ENCODE data around the gene PXN. TPM values are rescaled to one million over a fixed set of nuclear protein-coding genes. Genes with fewer than 3 reads are reported as not detected.
A peak's percentile ranks its signal among the peaks of the same experiment; 100 is the strongest.

The PXN gene
- total and polyA plus RNA-seq, 2 experiments from 2014 or later: 38.4 to 76.0 TPM

DNA sequence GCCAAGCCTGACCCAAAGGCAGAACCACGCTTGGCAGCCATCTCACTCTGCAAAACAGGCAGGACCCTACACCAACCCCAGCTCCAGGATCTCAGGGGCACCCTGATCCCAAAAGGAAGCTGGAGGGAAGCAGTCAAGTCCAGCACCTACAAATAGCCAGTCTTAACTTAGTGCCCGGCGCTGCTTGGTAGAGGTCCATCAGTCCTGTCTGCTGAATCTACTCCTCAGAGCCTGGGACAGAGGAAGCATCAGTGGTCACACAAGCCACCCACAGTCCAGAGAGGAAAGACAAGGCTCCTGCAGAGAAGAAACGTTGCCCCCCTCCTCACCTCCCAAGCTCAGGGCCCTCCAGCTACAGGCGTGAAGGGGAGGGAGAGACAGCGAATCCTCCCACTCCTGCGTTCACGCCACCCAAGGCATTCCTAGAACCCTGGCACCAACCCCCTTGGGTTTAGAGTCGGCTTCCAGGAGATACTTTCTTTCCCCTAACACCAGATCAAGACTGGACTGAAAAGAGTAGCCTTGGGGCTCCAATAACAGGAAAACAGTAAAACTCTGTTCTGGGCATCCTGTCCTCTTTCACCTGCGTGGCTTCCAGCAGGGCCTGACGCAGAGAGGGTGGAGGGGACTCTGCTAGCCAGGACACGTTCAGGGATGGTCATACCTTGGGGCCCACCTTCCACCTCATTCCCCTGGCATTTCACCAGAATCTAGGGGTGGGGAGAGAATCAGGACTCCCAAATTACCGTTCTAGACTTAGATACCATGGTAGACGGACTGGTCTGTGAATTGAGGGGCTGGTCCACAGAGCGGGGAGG is 1.2 kb downstream of the PXN start:
- Histone ChIP-seq H3K27ac (ENCODE audit: low read depth) (no peak overlapping the region), H4K20me1 (replicated peaks; ENCODE audit: insufficient read depth) (peaks cover 22% of the 10 kb centered on the region), H3K79me2 (replicated peaks; ENCODE audit: insufficient read depth) (peaks cover 58% of the 10 kb centered on the region)

More for the DNA sequence above, 1.2 kb downstream of the PXN start:
- peak; percentile 13 for ATAC-seq
- no peak for TF ChIP-seq ZNF114 (CRISPR knock-in tag; IDR thresholded peaks at IDR 0.05)
- no peak for TF ChIP-seq STAT1 (IDR thresholded peaks at IDR 0.05; ENCODE audit: unreplicated experiment)
- TF ChIP-seq, protein P1, sequence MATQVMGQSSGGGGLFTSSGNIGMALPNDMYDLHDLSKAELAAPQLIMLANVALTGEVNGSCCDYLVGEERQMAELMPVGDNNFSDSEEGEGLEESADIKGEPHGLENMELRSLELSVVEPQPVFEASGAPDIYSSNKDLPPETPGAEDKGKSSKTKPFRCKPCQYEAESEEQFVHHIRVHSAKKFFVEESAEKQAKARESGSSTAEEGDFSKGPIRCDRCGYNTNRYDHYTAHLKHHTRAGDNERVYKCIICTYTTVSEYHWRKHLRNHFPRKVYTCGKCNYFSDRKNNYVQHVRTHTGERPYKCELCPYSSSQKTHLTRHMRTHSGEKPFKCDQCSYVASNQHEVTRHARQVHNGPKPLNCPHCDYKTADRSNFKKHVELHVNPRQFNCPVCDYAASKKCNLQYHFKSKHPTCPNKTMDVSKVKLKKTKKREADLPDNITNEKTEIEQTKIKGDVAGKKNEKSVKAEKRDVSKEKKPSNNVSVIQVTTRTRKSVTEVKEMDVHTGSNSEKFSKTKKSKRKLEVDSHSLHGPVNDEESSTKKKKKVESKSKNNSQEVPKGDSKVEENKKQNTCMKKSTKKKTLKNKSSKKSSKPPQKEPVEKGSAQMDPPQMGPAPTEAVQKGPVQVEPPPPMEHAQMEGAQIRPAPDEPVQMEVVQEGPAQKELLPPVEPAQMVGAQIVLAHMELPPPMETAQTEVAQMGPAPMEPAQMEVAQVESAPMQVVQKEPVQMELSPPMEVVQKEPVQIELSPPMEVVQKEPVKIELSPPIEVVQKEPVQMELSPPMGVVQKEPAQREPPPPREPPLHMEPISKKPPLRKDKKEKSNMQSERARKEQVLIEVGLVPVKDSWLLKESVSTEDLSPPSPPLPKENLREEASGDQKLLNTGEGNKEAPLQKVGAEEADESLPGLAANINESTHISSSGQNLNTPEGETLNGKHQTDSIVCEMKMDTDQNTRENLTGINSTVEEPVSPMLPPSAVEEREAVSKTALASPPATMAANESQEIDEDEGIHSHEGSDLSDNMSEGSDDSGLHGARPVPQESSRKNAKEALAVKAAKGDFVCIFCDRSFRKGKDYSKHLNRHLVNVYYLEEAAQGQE (IDR thresholded peaks at IDR 0.05; ENCODE audit: unreplicated experiment): no peak
- TF ChIP-seq, protein P2, sequence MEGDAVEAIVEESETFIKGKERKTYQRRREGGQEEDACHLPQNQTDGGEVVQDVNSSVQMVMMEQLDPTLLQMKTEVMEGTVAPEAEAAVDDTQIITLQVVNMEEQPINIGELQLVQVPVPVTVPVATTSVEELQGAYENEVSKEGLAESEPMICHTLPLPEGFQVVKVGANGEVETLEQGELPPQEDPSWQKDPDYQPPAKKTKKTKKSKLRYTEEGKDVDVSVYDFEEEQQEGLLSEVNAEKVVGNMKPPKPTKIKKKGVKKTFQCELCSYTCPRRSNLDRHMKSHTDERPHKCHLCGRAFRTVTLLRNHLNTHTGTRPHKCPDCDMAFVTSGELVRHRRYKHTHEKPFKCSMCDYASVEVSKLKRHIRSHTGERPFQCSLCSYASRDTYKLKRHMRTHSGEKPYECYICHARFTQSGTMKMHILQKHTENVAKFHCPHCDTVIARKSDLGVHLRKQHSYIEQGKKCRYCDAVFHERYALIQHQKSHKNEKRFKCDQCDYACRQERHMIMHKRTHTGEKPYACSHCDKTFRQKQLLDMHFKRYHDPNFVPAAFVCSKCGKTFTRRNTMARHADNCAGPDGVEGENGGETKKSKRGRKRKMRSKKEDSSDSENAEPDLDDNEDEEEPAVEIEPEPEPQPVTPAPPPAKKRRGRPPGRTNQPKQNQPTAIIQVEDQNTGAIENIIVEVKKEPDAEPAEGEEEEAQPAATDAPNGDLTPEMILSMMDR (conservative IDR thresholded peaks at IDR 0.05; ENCODE audit: low read depth in 2 of 2): no peak
- TF ChIP-seq ZNF331 (CRISPR knock-in tag; IDR thresholded peaks at IDR 0.05; ENCODE audit: low read depth): no peak
- no peak for TF ChIP-seq POLR2AphosphoS5 (IDR thresholded peaks at IDR 0.05; ENCODE audit: low read depth)
- no peak for TF ChIP-seq JUNB (IDR thresholded peaks at IDR 0.05; ENCODE audit: unreplicated experiment)
- TF ChIP-seq CREB1 (CRISPR knock-in tag; IDR thresholded peaks at IDR 0.05; ENCODE audit: low read depth): no peak
- TF ChIP-seq EZH2 (IDR thresholded peaks at IDR 0.05; ENCODE audit: low read depth, unreplicated experiment): no peak
- TF ChIP-seq, protein P3, sequence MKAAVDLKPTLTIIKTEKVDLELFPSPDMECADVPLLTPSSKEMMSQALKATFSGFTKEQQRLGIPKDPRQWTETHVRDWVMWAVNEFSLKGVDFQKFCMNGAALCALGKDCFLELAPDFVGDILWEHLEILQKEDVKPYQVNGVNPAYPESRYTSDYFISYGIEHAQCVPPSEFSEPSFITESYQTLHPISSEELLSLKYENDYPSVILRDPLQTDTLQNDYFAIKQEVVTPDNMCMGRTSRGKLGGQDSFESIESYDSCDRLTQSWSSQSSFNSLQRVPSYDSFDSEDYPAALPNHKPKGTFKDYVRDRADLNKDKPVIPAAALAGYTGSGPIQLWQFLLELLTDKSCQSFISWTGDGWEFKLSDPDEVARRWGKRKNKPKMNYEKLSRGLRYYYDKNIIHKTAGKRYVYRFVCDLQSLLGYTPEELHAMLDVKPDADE (IDR thresholded peaks at IDR 0.05): no peak
- no peak for TF ChIP-seq NANOG (IDR thresholded peaks at IDR 0.05; ENCODE audit: borderline replicate concordance)
- TF ChIP-seq EZH2phosphoT487 (IDR thresholded peaks at IDR 0.05; ENCODE audit: unreplicated experiment): no peak
- TF ChIP-seq, protein P4, sequence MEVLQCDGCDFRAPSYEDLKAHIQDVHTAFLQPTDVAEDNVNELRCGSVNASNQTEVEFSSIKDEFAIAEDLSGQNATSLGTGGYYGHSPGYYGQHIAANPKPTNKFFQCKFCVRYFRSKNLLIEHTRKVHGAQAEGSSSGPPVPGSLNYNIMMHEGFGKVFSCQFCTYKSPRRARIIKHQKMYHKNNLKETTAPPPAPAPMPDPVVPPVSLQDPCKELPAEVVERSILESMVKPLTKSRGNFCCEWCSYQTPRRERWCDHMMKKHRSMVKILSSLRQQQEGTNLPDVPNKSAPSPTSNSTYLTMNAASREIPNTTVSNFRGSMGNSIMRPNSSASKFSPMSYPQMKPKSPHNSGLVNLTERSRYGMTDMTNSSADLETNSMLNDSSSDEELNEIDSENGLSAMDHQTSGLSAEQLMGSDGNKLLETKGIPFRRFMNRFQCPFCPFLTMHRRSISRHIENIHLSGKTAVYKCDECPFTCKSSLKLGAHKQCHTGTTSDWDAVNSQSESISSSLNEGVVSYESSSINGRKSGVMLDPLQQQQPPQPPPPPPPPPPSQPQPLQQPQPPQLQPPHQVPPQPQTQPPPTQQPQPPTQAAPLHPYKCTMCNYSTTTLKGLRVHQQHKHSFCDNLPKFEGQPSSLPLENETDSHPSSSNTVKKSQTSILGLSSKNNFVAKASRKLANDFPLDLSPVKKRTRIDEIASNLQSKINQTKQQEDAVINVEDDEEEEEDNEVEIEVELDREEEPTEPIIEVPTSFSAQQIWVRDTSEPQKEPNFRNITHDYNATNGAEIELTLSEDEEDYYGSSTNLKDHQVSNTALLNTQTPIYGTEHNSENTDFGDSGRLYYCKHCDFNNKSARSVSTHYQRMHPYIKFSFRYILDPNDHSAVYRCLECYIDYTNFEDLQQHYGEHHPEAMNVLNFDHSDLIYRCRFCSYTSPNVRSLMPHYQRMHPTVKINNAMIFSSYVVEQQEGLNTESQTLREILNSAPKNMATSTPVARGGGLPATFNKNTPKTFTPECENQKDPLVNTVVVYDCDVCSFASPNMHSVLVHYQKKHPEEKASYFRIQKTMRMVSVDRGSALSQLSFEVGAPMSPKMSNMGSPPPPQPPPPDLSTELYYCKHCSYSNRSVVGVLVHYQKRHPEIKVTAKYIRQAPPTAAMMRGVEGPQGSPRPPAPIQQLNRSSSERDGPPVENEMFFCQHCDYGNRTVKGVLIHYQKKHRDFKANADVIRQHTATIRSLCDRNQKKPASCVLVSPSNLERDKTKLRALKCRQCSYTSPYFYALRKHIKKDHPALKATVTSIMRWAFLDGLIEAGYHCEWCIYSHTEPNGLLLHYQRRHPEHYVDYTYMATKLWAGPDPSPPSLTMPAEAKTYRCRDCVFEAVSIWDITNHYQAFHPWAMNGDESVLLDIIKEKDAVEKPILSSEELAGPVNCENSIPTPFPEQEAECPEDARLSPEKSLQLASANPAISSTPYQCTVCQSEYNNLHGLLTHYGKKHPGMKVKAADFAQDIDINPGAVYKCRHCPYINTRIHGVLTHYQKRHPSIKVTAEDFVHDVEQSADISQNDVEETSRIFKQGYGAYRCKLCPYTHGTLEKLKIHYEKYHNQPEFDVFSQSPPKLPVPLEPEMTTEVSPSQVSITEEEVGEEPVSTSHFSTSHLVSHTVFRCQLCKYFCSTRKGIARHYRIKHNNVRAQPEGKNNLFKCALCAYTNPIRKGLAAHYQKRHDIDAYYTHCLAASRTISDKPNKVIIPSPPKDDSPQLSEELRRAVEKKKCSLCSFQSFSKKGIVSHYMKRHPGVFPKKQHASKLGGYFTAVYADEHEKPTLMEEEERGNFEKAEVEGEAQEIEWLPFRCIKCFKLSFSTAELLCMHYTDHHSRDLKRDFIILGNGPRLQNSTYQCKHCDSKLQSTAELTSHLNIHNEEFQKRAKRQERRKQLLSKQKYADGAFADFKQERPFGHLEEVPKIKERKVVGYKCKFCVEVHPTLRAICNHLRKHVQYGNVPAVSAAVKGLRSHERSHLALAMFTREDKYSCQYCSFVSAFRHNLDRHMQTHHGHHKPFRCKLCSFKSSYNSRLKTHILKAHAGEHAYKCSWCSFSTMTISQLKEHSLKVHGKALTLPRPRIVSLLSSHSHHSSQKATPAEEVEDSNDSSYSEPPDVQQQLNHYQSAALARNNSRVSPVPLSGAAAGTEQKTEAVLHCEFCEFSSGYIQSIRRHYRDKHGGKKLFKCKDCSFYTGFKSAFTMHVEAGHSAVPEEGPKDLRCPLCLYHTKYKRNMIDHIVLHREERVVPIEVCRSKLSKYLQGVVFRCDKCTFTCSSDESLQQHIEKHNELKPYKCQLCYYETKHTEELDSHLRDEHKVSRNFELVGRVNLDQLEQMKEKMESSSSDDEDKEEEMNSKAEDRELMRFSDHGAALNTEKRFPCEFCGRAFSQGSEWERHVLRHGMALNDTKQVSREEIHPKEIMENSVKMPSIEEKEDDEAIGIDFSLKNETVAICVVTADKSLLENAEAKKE (CRISPR knock-in tag; IDR thresholded peaks at IDR 0.05): no peak
- Histone ChIP-seq H3K4me2 (peak overlapping the region; percentile 94), H3F3A (replicated peaks; ENCODE audit: low read depth) (peaks cover 22% of the 10 kb centered on the region), H3K9me2 (ENCODE audit: insufficient read depth) (no peaks in the 10 kb centered on the region), H3K27me3 (ENCODE audit: insufficient read depth) (no peaks in the 10 kb centered on the region), H2AFZ (no peak overlapping the region), H3K36me3 (ENCODE audit: insufficient read depth) (no peaks in the 10 kb centered on the region), H3K4me3 (peak overlapping the region; percentile 87), H3K4me1 (ENCODE audit: insufficient read depth) (peaks cover 35% of the 10 kb centered on the region)
- no peaks in the 10 kb centered on the region for H3K9me3 Mint-ChIP-seq
- DNase-seq (ENCODE audit: low spot score): no peak
- H3K4me3 Mint-ChIP-seq: peak overlapping the region; percentile 82
- H3K27ac Mint-ChIP-seq: peak overlapping the region; percentile 55
- peaks cover 2% of the 10 kb centered on the region; the same call in 1 of the 3 replicates for H3K36me3 Mint-ChIP-seq (ENCODE audit: low read depth)
- H3K4me1 Mint-ChIP-seq: peaks cover 51% of the 10 kb centered on the region
- H3K27me3 Mint-ChIP-seq (ENCODE audit: insufficient read depth, low read depth, poor library complexity): peaks cover 8% of the 10 kb centered on the region

Measured in GM23338 (cell line).